Left lung (tissue), 10 donors: ENCODE measurements around the gene TBXAS1. TPM values are rescaled to one million over a fixed set of nuclear protein-coding genes. Genes with fewer than 3 reads are reported as not detected.

Experiments used
- ATAC-seq: fragments of 200-7000 bp; cut with Tn5 transposase; one replicate; pipeline ENCODE4 v1.9.1; 2020; ENCODE audit warnings: moderate library complexity
- DNase-seq, 4 donors: peaks; one replicate each; pipeline ENCODE4 v3.0.0-alpha.2; 2013 to 2020
- H3K27ac ChIP-seq, 2 donors: fragments of 200-600 bp; sonication (generic) in 1 of 2; one replicate each; pipeline versions ENCODE4 v1.5.0 to v1.8.0; 2020 to 2021
- H3K27me3 ChIP-seq, 2 donors: fragments of 200-600 bp; sonication (generic) in 1 of 2; one replicate each; pipeline versions ENCODE4 v1.5.0 to v1.8.0; 2020 to 2021
- H3K36me3 ChIP-seq, 2 donors: fragments of 200-600 bp; sonication (generic) in 1 of 2; one replicate each; pipeline versions ENCODE4 v1.5.0 to v1.8.0; 2020 to 2021
- H3K4me1 ChIP-seq, 2 donors: fragments of 200-600 bp; one replicate each; pipeline ENCODE4 v1.8.0; 2021
- H3K4me3 ChIP-seq, 2 donors: fragments of 200-600 bp; sonication (generic) in 1 of 2; one replicate each; pipeline versions ENCODE4 v1.5.0 to v1.8.0; 2020 to 2021; ENCODE audit warnings: mild to moderate bottlenecking in 1 of 2
- H3K9me3 ChIP-seq, 2 donors: fragments of 200-600 bp; sonication (generic) in 1 of 2; one replicate each; pipeline versions ENCODE4 v1.5.0 to v1.8.0; 2020 to 2021
- intact Hi-C, 2 donors: fragments of 100-400 bp; cut with DNase I; formaldehyde crosslinking; loops; one replicate each; pipeline versions ENCODE4 v1.11.2 to v1.14.2; 2022
- polyA plus RNA-seq, 6 donors: library from polyadenylated mRNA; unstranded; fragments of 120-200 nt; gene quantifications; one replicate each; pipeline ENCODE4 v1.2.1, GENCODE V29; 2013; ENCODE audit not compliant: insufficient read length in 6 of 6
- total RNA-seq, 2 donors: library from RNA; stranded (reverse); fragmentation: NEBNext Ultra II Directional; extraction: Animal tissue kit (Norgen Biotek cat#: 25700); gene quantifications; one replicate each; pipeline ENCODE4 v1.2.1, GENCODE V29; 2021
- TF ChIP-seq, protein P1 (sequence below), 2 donors: fragments of 200-600 bp; sonication (generic) in 1 of 2; IDR thresholded peaks; one replicate each; pipeline versions ENCODE4 v1.5.0 to v1.8.0; 2021; ENCODE audit warnings: antibody characterized with exemption in 2 of 2
- donor health status: DM: no; HTN: yes; CAD: no.
- donor health status: DM: no; HTN: no; CAD: no.

Gene TBXAS1
- total and polyA plus RNA-seq, 8 donors: 8.2 to 103 (median 9.6) TPM

- ATAC-seq (peak; percentile 79), DNase-seq (peak in 1 of 4 donors; percentile 54)
- TF ChIP-seq, protein P1, sequence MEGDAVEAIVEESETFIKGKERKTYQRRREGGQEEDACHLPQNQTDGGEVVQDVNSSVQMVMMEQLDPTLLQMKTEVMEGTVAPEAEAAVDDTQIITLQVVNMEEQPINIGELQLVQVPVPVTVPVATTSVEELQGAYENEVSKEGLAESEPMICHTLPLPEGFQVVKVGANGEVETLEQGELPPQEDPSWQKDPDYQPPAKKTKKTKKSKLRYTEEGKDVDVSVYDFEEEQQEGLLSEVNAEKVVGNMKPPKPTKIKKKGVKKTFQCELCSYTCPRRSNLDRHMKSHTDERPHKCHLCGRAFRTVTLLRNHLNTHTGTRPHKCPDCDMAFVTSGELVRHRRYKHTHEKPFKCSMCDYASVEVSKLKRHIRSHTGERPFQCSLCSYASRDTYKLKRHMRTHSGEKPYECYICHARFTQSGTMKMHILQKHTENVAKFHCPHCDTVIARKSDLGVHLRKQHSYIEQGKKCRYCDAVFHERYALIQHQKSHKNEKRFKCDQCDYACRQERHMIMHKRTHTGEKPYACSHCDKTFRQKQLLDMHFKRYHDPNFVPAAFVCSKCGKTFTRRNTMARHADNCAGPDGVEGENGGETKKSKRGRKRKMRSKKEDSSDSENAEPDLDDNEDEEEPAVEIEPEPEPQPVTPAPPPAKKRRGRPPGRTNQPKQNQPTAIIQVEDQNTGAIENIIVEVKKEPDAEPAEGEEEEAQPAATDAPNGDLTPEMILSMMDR (IDR thresholded peaks at IDR 0.05): no peak
- H3K27me3 ChIP-seq: no peaks in the 10 kb centered on the region
- peak overlapping the region; percentile 35 to 86 for H3K27ac ChIP-seq
- H3K36me3 ChIP-seq: no peaks in the 10 kb centered on the region
- H3K4me1 ChIP-seq: peaks cover 18 to 80% of the 10 kb centered on the region in 2 donors
- no peaks in the 10 kb centered on the region for H3K9me3 ChIP-seq
- H3K4me3 ChIP-seq: no peak overlapping the region
- intact Hi-C loops: no loop called here
Measured at GRCh38 chr7:139855498-139856270, 26.6 kb downstream of the TBXAS1 start.

GRCh38 chr7:139857791-139858190 is 28.7 kb downstream of the TBXAS1 start:
- no peak for DNase-seq
- Histone ChIP-seq H3K27ac (no peak overlapping the region), H3K4me1 (peaks cover 18 to 75% of the 10 kb centered on the region in 2 donors), H3K4me3 (no peak overlapping the region), H3K9me3 (no peaks in the 10 kb centered on the region), H3K27me3 (no peaks in the 10 kb centered on the region), H3K36me3 (no peaks in the 10 kb centered on the region)
- intact Hi-C loops: no loop called here
- no peak for ATAC-seq
- TF ChIP-seq, protein P1 (IDR thresholded peaks at IDR 0.05): no peak

DNA sequence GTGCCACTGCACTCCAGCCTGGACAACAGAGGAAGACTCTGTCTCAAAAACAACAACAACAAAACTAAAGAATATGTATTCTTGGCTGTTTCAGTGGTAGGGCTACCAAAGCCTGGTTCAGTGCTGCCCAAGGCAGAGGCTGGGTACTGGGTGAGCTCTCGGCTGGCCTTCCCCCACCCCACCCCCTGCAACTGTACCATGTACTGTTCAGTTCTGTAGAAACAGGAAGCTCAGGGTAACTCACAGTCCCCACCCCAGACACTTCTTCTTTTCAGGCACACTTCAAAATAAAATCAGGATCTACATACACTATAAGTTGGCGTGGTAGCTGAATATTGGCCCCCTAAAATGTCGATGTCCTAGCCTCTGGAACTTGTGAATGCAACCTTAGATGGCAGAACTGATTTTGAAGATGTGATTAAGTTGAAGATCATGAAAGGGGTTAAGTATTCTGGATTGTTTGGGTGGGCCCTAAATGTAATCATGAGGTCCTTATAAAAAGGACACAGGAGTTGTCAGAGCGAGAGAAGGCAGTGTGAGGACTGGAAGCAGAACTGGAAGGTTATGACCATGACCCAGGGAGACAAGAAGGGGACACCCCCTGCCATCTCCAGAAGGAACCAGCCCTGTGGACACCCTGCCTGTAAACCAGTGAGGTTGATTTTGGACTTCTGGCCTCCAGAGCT is 31.2 kb downstream of the TBXAS1 start:
- Histone ChIP-seq H3K36me3 (no peaks in the 10 kb centered on the region), H3K27me3 (no peaks in the 10 kb centered on the region), H3K27ac (peak overlapping the region; percentile 30 to 87), H3K9me3 (peaks cover 0 to 5% of the 10 kb centered on the region in 2 donors), H3K4me1 (peaks cover 1 to 51% of the 10 kb centered on the region in 2 donors), H3K4me3 (no peak overlapping the region)
- intact Hi-C loops: no loop called here
- DNase-seq (peak in 2 of 4 donors; percentile 78 to 89), ATAC-seq (peak; percentile 88)
- TF ChIP-seq, protein P1 (IDR thresholded peaks at IDR 0.05): no peak

GRCh38 chr7:139861803-139862202 is 32.7 kb downstream of the TBXAS1 start:
- intact Hi-C loops: no loop called here

More at GRCh38 chr7:139861803-139862202, 32.7 kb downstream of the TBXAS1 start:
- H3K4me1 ChIP-seq: peaks cover 0 to 35% of the 10 kb centered on the region in 2 donors
- peaks cover 0 to 5% of the 10 kb centered on the region in 2 donors for H3K9me3 ChIP-seq
- no peak for DNase-seq
- no peak for ATAC-seq
- H3K36me3 ChIP-seq: no peaks in the 10 kb centered on the region
- H3K27ac ChIP-seq: peak overlapping the region in 1 of 2 donors; percentile 87
- no peaks in the 10 kb centered on the region for H3K27me3 ChIP-seq
- H3K4me3 ChIP-seq: no peak overlapping the region
- TF ChIP-seq, protein P1 (IDR thresholded peaks at IDR 0.05): no peak
